WTC11 (cell line): Measurements from ENCODE around the gene APPBP2. TPM values are rescaled to one million over a fixed set of nuclear protein-coding genes. Genes with fewer than 3 reads are reported as not detected.

ENCODE experiments used
- ATAC-seq: fragments of 200-7000 bp; cut with Tn5 transposase; 2 replicates; pipeline ENCODE4 v1.10.0; 2021; ENCODE audit warnings: mild to moderate bottlenecking, moderate library complexity
- CTCF ChIA-PET: fragments of 300-600 bp; sonication (Branson Sonifier 250); formaldehyde crosslinking; loops from one replicate; lab custom pipeline; 2021; ENCODE audit warnings: antibody characterized with exemption; lab: Charles Lee
- POLR2A ChIA-PET: fragments of 350-600 bp; sonication (Branson Sonifier 250); formaldehyde crosslinking; loops from one replicate; lab custom pipeline; 2021; ENCODE audit warnings: antibody characterized with exemption; lab: Charles Lee
- DNase-seq: peaks from one replicate; pipeline ENCODE4 v3.0.0; 2021; ENCODE audit warnings: low spot score
- H3K27ac Mint-ChIP-seq: 2 replicates; pipeline ENCODE4 v1.8.0; 2021; ENCODE audit warnings: mixed read lengths
- H3K27me3 Mint-ChIP-seq: 2 replicates; pipeline ENCODE4 v1.8.0; 2021; ENCODE audit warnings: low read depth, mild to moderate bottlenecking, moderate library complexity, mixed read lengths
- H3K36me3 Mint-ChIP-seq: 2 replicates; pipeline ENCODE4 v1.8.0; 2021; ENCODE audit warnings: mixed read lengths
- H3K4me1 Mint-ChIP-seq: 2 replicates; pipeline ENCODE4 v1.8.0; 2022; ENCODE audit warnings: mixed read lengths
- H3K4me3 Mint-ChIP-seq: 2 replicates; pipeline ENCODE4 v1.8.0; 2021; ENCODE audit warnings: mild to moderate bottlenecking, moderate library complexity, mixed read lengths
- H3K9me3 Mint-ChIP-seq: 2 replicates; pipeline ENCODE4 v1.8.0; 2021; ENCODE audit warnings: mixed read lengths
- ARID4B ChIP-seq: sonication (generic); formaldehyde crosslinking; IDR thresholded peaks from 2 replicates; pipeline ENCODE4 v1.8.0; 2023; ENCODE audit warnings: missing genetic modification reagents, mild to moderate bottlenecking, borderline replicate concordance
- E2F5 ChIP-seq: sonication (generic); formaldehyde crosslinking; IDR thresholded peaks from 2 replicates; pipeline ENCODE4 v1.8.1; 2022; ENCODE audit warnings: mild to moderate bottlenecking, moderate library complexity, missing genetic modification reagents
- ETV6 ChIP-seq: sonication (generic); formaldehyde crosslinking; IDR thresholded peaks from 2 replicates; pipeline ENCODE4 v1.8.1; 2022; ENCODE audit warnings: mild to moderate bottlenecking, missing genetic modification reagents
- GRHL2 ChIP-seq: fragments of 250-450 bp; sonication (Bioruptor Pico); IDR thresholded peaks from 2 replicates; pipeline ENCODE4 v1.8.0; 2022; ENCODE audit warnings: mild to moderate bottlenecking, moderate library complexity; ENCODE audit not compliant: insufficient replicate concordance, severe bottlenecking
- IRF2 ChIP-seq: sonication (generic); formaldehyde crosslinking; IDR thresholded peaks from 2 replicates; pipeline ENCODE4 v1.8.0; 2022; ENCODE audit warnings: low read depth, missing genetic modification reagents, borderline replicate concordance
- NR3C1 ChIP-seq: sonication (generic); formaldehyde crosslinking; conservative IDR thresholded peaks from 2 replicates; pipeline ENCODE4 v1.8.1; 2023; ENCODE audit warnings: low read depth, mild to moderate bottlenecking, missing genetic modification reagents
- PREB ChIP-seq: sonication (generic); formaldehyde crosslinking; IDR thresholded peaks from 2 replicates; pipeline ENCODE4 v1.8.1; 2022; ENCODE audit warnings: mild to moderate bottlenecking, missing genetic modification reagents, moderate library complexity, borderline replicate concordance
- PRRX2 ChIP-seq: fragments of 250-450 bp; sonication (Bioruptor Pico); IDR thresholded peaks from 2 replicates; pipeline ENCODE4 v1.8.0; 2021; ENCODE audit warnings: mild to moderate bottlenecking
- RORB ChIP-seq: fragments of 250-450 bp; sonication (Bioruptor Pico); IDR thresholded peaks from 2 replicates; pipeline ENCODE4 v1.9.0; 2021; ENCODE audit warnings: mild to moderate bottlenecking
- SMAD3 ChIP-seq: sonication (generic); formaldehyde crosslinking; IDR thresholded peaks from 2 replicates; pipeline ENCODE4 v1.8.0; 2022; ENCODE audit warnings: missing genetic modification reagents, mild to moderate bottlenecking, borderline replicate concordance
- ZBTB21 ChIP-seq: sonication (generic); formaldehyde crosslinking; IDR thresholded peaks from 2 replicates; pipeline ENCODE4 v1.8.1; 2023; ENCODE audit warnings: mild to moderate bottlenecking, missing genetic modification reagents, borderline replicate concordance
- total RNA-seq: library from RNA; stranded (reverse); gene quantifications from 3 replicates; pipeline ENCODE4 v1.2.3, GENCODE V29; 2021
- TF ChIP-seq, protein P1 (sequence below): fragments of 250-450 bp; sonication (Bioruptor Pico); IDR thresholded peaks from 2 replicates; pipeline ENCODE4 v1.9.0; 2021; ENCODE audit warnings: mild to moderate bottlenecking, borderline replicate concordance
- TF ChIP-seq, protein P2 (sequence below): fragments of 250-450 bp; sonication (Bioruptor Pico); IDR thresholded peaks from 2 replicates; pipeline ENCODE4 v1.9.0; 2021; ENCODE audit warnings: mild to moderate bottlenecking
- TF ChIP-seq, protein P3 (sequence below): sonication (generic); formaldehyde crosslinking; IDR thresholded peaks from 2 replicates; pipeline ENCODE4 v1.8.0; 2022; ENCODE audit warnings: mild to moderate bottlenecking, missing genetic modification reagents
- TF ChIP-seq, protein P4 (sequence below): fragments of 250-450 bp; sonication (Bioruptor Pico); IDR thresholded peaks from 2 replicates; pipeline ENCODE4 v2.1.2; 2022; ENCODE audit warnings: mild to moderate bottlenecking, moderate library complexity
- TF ChIP-seq, protein P5 (sequence below): sonication (generic); formaldehyde crosslinking; conservative IDR thresholded peaks from 2 replicates; pipeline ENCODE4 v1.8.1; 2023; ENCODE audit warnings: mild to moderate bottlenecking, low read depth, missing genetic modification reagents, moderate library complexity

APPBP2 gene
- total RNA-seq, 1 experiment from 2014 or later = 15.3 TPM

DNA sequence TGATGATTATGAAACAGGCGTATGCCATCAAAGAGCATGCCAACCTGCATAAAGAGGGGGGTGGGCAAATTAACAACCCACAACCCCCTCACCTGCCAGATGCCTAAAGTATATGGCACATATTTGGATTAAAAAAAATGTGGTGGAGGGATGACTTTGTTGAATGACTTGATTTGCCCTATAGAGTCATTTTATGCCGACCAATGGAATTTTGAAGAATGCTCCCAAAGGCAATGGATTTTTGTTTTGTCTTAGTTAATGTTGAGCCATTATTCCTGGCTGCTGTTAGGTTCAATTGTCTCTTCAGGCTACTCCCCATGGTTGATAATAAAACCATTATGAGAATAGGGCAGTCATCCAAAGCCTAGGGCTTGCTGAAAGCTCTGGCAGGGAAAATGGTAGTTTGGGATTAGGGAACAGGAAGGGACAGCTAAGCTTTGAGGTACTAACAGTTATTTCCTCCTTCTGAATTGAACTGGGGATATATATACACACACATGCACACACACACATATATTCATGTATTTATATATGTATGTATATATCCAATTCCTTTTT lies 109.6 kb downstream of the APPBP2 start:
- ChIA-PET CTCF (no interaction called here), POLR2A (interaction anchor here (0.6 kb wide), 1 partner anchor 20 kb away, joined by 7 read pairs; no protein-coding TSS in a partner anchor)
- Mint-ChIP-seq H3K4me3 (no peak overlapping the region), H3K4me1 (peaks cover 4% of the 10 kb centered on the region; the same call in 1 of the 2 replicates), H3K9me3 (peaks cover 8% of the 10 kb centered on the region), H3K36me3 (no peaks in the 10 kb centered on the region), H3K27me3 (peaks cover 2% of the 10 kb centered on the region; the same call in 1 of the 2 replicates), H3K27ac (no peak overlapping the region)
- DNase-seq (no peak), ATAC-seq (no peak)
- TF ChIP-seq GRHL2 (CRISPR knock-in tag) = no peak
- no peak for TF ChIP-seq ZBTB21 (CRISPR knock-in tag)
- no peak for TF ChIP-seq ETV6
- no peak for TF ChIP-seq PREB (CRISPR knock-in tag)
- TF ChIP-seq SMAD3 (CRISPR knock-in tag) = no peak
- TF ChIP-seq, protein P1, sequence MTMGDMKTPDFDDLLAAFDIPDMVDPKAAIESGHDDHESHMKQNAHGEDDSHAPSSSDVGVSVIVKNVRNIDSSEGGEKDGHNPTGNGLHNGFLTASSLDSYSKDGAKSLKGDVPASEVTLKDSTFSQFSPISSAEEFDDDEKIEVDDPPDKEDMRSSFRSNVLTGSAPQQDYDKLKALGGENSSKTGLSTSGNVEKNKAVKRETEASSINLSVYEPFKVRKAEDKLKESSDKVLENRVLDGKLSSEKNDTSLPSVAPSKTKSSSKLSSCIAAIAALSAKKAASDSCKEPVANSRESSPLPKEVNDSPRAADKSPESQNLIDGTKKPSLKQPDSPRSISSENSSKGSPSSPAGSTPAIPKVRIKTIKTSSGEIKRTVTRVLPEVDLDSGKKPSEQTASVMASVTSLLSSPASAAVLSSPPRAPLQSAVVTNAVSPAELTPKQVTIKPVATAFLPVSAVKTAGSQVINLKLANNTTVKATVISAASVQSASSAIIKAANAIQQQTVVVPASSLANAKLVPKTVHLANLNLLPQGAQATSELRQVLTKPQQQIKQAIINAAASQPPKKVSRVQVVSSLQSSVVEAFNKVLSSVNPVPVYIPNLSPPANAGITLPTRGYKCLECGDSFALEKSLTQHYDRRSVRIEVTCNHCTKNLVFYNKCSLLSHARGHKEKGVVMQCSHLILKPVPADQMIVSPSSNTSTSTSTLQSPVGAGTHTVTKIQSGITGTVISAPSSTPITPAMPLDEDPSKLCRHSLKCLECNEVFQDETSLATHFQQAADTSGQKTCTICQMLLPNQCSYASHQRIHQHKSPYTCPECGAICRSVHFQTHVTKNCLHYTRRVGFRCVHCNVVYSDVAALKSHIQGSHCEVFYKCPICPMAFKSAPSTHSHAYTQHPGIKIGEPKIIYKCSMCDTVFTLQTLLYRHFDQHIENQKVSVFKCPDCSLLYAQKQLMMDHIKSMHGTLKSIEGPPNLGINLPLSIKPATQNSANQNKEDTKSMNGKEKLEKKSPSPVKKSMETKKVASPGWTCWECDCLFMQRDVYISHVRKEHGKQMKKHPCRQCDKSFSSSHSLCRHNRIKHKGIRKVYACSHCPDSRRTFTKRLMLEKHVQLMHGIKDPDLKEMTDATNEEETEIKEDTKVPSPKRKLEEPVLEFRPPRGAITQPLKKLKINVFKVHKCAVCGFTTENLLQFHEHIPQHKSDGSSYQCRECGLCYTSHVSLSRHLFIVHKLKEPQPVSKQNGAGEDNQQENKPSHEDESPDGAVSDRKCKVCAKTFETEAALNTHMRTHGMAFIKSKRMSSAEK = no peak
- TF ChIP-seq, protein P2, sequence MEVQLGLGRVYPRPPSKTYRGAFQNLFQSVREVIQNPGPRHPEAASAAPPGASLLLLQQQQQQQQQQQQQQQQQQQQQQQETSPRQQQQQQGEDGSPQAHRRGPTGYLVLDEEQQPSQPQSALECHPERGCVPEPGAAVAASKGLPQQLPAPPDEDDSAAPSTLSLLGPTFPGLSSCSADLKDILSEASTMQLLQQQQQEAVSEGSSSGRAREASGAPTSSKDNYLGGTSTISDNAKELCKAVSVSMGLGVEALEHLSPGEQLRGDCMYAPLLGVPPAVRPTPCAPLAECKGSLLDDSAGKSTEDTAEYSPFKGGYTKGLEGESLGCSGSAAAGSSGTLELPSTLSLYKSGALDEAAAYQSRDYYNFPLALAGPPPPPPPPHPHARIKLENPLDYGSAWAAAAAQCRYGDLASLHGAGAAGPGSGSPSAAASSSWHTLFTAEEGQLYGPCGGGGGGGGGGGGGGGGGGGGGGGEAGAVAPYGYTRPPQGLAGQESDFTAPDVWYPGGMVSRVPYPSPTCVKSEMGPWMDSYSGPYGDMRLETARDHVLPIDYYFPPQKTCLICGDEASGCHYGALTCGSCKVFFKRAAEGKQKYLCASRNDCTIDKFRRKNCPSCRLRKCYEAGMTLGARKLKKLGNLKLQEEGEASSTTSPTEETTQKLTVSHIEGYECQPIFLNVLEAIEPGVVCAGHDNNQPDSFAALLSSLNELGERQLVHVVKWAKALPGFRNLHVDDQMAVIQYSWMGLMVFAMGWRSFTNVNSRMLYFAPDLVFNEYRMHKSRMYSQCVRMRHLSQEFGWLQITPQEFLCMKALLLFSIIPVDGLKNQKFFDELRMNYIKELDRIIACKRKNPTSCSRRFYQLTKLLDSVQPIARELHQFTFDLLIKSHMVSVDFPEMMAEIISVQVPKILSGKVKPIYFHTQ = no peak
- no peak for TF ChIP-seq NR3C1 (CRISPR knock-in tag)
- TF ChIP-seq, protein P3, sequence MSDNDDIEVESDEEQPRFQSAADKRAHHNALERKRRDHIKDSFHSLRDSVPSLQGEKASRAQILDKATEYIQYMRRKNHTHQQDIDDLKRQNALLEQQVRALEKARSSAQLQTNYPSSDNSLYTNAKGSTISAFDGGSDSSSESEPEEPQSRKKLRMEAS (CRISPR knock-in tag) = no peak
- TF ChIP-seq PRRX2 (CRISPR knock-in tag) = no peak
- TF ChIP-seq, protein P4, sequence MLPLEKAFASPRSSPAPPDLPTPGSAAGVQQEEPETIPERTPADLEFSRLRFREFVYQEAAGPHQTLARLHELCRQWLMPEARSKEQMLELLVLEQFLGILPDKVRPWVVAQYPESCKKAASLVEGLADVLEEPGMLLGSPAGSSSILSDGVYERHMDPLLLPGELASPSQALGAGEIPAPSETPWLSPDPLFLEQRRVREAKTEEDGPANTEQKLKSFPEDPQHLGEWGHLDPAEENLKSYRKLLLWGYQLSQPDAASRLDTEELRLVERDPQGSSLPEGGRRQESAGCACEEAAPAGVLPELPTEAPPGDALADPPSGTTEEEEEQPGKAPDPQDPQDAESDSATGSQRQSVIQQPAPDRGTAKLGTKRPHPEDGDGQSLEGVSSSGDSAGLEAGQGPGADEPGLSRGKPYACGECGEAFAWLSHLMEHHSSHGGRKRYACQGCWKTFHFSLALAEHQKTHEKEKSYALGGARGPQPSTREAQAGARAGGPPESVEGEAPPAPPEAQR (CRISPR knock-in tag) = no peak
- TF ChIP-seq IRF2 (CRISPR knock-in tag) = no peak
- TF ChIP-seq RORB (CRISPR knock-in tag) = no peak
- TF ChIP-seq ARID4B (CRISPR knock-in tag) = no peak
- no peak for TF ChIP-seq E2F5 (CRISPR knock-in tag)
- TF ChIP-seq, protein P5, sequence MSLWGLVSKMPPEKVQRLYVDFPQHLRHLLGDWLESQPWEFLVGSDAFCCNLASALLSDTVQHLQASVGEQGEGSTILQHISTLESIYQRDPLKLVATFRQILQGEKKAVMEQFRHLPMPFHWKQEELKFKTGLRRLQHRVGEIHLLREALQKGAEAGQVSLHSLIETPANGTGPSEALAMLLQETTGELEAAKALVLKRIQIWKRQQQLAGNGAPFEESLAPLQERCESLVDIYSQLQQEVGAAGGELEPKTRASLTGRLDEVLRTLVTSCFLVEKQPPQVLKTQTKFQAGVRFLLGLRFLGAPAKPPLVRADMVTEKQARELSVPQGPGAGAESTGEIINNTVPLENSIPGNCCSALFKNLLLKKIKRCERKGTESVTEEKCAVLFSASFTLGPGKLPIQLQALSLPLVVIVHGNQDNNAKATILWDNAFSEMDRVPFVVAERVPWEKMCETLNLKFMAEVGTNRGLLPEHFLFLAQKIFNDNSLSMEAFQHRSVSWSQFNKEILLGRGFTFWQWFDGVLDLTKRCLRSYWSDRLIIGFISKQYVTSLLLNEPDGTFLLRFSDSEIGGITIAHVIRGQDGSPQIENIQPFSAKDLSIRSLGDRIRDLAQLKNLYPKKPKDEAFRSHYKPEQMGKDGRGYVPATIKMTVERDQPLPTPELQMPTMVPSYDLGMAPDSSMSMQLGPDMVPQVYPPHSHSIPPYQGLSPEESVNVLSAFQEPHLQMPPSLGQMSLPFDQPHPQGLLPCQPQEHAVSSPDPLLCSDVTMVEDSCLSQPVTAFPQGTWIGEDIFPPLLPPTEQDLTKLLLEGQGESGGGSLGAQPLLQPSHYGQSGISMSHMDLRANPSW = no peak
